ENCODE measurements around the gene DNAJB14. TPM values are rescaled to one million over a fixed set of nuclear protein-coding genes. Genes with fewer than 3 reads are reported as not detected.
"Not testable (repeated sequence)": the region's sequence is repeated elsewhere in the genome, so short reads cannot be mapped to it uniquely, and the experiment has no call there.

DNAJB14 gene
- total RNA-seq, 2 experiments from 2014 or later: 40.0 to 42.5 TPM

- DNase-seq (no peak), ATAC-seq (peak; percentile 20)
- Mint-ChIP-seq H3K36me3 (ENCODE audit: low read depth) (no peaks in the 10 kb centered on the region), H3K4me3 (no peak overlapping the region), H3K27ac (no peak overlapping the region), H3K4me1 (ENCODE audit: low read depth) (peaks cover 17% of the 10 kb centered on the region), H3K27me3 (no peaks in the 10 kb centered on the region), H3K9me3 (no peaks in the 10 kb centered on the region)
- CTCF ChIA-PET: interaction anchor here (1.4 kb wide), 1 partner anchor 130 kb away, joined by 3 read pairs; no protein-coding TSS in a partner anchor
- TF ChIP-seq CTCF (IDR thresholded peaks at IDR 0.05): no peak
- intact Hi-C loops (cut with micrococcal nuclease): no loop called here
- POLR2A ChIA-PET: interaction anchor here (0.7 kb wide), 1 partner anchor 16 kb away, joined by 3 read pairs; the partner anchor contains the start of gene H2AZ1
Observed at GRCh38 chr4:99965674-99966350, 19.4 kb upstream of the DNAJB14 start.

DNA sequence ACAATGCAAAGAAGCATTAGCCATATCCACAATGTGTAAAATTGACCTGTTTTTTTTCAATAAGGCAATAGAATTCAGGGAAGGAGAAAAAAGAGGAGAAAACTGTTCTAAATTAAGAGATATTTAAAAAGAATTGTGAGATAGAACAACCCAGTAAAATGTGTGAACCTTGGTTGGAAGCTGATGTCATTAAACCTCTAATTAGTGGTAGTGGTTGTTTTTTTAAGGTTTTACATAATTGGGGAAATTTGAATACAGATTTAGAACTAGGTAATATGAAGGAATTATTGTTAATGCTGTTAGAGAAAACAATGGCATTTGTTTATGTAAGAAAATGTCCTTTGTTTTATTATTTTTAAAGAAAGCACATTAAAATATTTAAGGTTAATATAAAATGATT, 18.8 kb upstream of the DNAJB14 start:
- intact Hi-C loops (cut with micrococcal nuclease): no loop called here
- Mint-ChIP-seq H3K4me1 (ENCODE audit: low read depth) (peaks cover 17% of the 10 kb centered on the region), H3K27me3 (no peaks in the 10 kb centered on the region), H3K4me3 (no peak overlapping the region), H3K27ac (no peak overlapping the region), H3K9me3 (no peaks in the 10 kb centered on the region), H3K36me3 (ENCODE audit: low read depth) (no peaks in the 10 kb centered on the region)
- DNase-seq (no peak), ATAC-seq (no peak)
- TF ChIP-seq CTCF (IDR thresholded peaks at IDR 0.05): no peak
- POLR2A ChIA-PET: interaction anchor here (1.0 kb wide), 1 partner anchor 14 kb away, joined by 3 read pairs; no protein-coding TSS in a partner anchor
- CTCF ChIA-PET: interaction anchor here (1.4 kb wide), 1 partner anchor 131 kb away, joined by 3 read pairs; no protein-coding TSS in a partner anchor

- no peak for DNase-seq
- intact Hi-C loops (cut with micrococcal nuclease): no loop called here
- Mint-ChIP-seq H3K9me3 (peaks cover 7% of the 10 kb centered on the region), H3K27me3 (no peaks in the 10 kb centered on the region), H3K36me3 (ENCODE audit: low read depth) (peaks cover 8% of the 10 kb centered on the region), H3K4me1 (ENCODE audit: low read depth) (peaks cover 17% of the 10 kb centered on the region), H3K4me3 (no peak overlapping the region), H3K27ac (no peak overlapping the region)
- TF ChIP-seq CTCF (IDR thresholded peaks at IDR 0.05): no peak
- POLR2A ChIA-PET: no interaction called here
- ATAC-seq: no peak
- CTCF ChIA-PET: interaction anchor here (0.6 to 1.4 kb wide), 2 partner anchors 36 to 609 kb away, joined by 3 to 5 read pairs; no protein-coding TSS in a partner anchor
Observed at GRCh38 chr4:99961711-99962110, 15.3 kb upstream of the DNAJB14 start.

DNA sequence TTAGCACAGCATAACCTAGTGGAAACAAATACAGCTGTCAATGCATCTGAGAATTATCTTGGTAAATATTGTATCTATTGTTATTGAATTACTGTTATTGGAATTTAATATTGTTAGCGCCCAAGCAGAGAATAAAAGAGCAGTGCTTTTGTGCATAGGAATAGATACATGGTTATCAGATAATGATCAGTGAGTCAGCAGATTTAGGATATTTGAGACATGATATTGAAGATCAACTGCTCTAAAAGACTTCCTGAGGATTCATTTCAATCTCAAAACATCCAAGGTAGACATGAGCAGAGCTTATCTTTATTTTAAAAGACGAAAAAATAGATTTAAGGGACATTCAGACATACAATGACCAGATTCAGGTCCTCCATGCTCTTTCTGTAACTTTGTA, 14.2 kb upstream of the DNAJB14 start:
- no peaks in the 10 kb centered on the region for H3K27me3 Mint-ChIP-seq
- ChIA-PET POLR2A (no interaction called here), CTCF (no interaction called here)
- intact Hi-C loops (cut with micrococcal nuclease): no loop called here
- H3K27ac Mint-ChIP-seq: no peak overlapping the region
- DNase-seq (no peak), ATAC-seq (no peak)
- peaks cover 10% of the 10 kb centered on the region for H3K4me1 Mint-ChIP-seq (ENCODE audit: low read depth)
- TF ChIP-seq CTCF (IDR thresholded peaks at IDR 0.05): no peak
- H3K4me3 Mint-ChIP-seq: no peak overlapping the region
- H3K9me3 Mint-ChIP-seq: peaks cover 8% of the 10 kb centered on the region
- H3K36me3 Mint-ChIP-seq (ENCODE audit: low read depth): peaks cover 8% of the 10 kb centered on the region

- ATAC-seq; H3K36me3 Mint-ChIP-seq (ENCODE audit: low read depth); CTCF ChIA-PET; H3K9me3 Mint-ChIP-seq; H3K27me3 Mint-ChIP-seq; H3K4me1 Mint-ChIP-seq (ENCODE audit: low read depth); H3K27ac Mint-ChIP-seq; POLR2A ChIA-PET; intact Hi-C loops (cut with micrococcal nuclease); DNase-seq; H3K4me3 Mint-ChIP-seq: not testable (repeated sequence)
Observed at GRCh38 chr4:99958207-99958606, 11.8 kb upstream of the DNAJB14 start.

Measured in activated CD8-positive, alpha-beta T cell treated with anti-CD3 and anti-CD28 coated beads for 36 hours (primary cell).